IMR-90 (cell line): ENCODE data around the gene OR1L6.

ENCODE experiments used
- BHLHE40 ChIP-seq: fragments of 150-350 bp; IDR thresholded peaks from 2 replicates; pipeline ENCODE4 v1.6.1; 2016; ENCODE audit warnings: mild to moderate bottlenecking, low read depth, low read length
- FOS ChIP-seq: fragments of 150-350 bp; IDR thresholded peaks from 2 replicates; pipeline ENCODE4 v1.6.1; 2016; ENCODE audit warnings: low read depth, low read length
- MAFK ChIP-seq: IDR thresholded peaks from 2 replicates; pipeline ENCODE4 v1.6.1; 2012; ENCODE audit warnings: low read depth, low read length, improper control_type of control experiment
- MAZ ChIP-seq: IDR thresholded peaks from 2 replicates; pipeline ENCODE4 v1.6.1; 2012; ENCODE audit warnings: low read depth, mild to moderate bottlenecking, low read length, improper control_type of control experiment, moderate library complexity, borderline replicate concordance
- POLR2A ChIP-seq: IDR thresholded peaks from 2 replicates; pipeline ENCODE4 v1.6.1; 2012; ENCODE audit warnings: mild to moderate bottlenecking, low read depth, low read length
- SMC3 ChIP-seq: fragments of 150-350 bp; IDR thresholded peaks from 2 replicates; pipeline ENCODE4 v1.6.1; 2016; ENCODE audit warnings: low read depth, mild to moderate bottlenecking, antibody characterized with exemption, low read length, moderate library complexity
- TF ChIP-seq, protein P1 (sequence below): conservative IDR thresholded peaks from 2 replicates; pipeline ENCODE4 v1.5.1; 2012; ENCODE audit warnings: mild to moderate bottlenecking, low read depth, low read length, improper control_type of control experiment

DNA sequence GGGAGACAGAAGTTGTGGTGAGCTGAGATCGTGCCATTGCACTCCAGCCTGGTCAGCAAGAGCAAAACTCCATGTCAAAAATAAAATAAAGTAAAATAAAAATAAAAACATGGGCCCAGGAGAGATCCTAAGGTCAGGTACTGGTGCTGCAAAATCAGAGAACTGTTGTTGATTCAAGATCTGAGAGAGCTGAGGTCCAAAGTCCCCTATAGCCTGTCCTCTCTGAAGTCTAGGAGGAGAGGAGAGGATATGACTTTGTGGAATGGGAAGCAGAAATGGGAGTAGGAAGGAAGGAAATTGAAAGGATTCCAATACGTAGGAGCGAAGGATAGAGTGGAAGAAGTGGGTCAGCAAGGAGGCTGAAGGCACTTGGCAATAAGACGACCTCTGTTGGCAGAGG is 22.9 kb upstream of the OR1L6 start:
- TF ChIP-seq SMC3, result no peak
- TF ChIP-seq, protein P1, sequence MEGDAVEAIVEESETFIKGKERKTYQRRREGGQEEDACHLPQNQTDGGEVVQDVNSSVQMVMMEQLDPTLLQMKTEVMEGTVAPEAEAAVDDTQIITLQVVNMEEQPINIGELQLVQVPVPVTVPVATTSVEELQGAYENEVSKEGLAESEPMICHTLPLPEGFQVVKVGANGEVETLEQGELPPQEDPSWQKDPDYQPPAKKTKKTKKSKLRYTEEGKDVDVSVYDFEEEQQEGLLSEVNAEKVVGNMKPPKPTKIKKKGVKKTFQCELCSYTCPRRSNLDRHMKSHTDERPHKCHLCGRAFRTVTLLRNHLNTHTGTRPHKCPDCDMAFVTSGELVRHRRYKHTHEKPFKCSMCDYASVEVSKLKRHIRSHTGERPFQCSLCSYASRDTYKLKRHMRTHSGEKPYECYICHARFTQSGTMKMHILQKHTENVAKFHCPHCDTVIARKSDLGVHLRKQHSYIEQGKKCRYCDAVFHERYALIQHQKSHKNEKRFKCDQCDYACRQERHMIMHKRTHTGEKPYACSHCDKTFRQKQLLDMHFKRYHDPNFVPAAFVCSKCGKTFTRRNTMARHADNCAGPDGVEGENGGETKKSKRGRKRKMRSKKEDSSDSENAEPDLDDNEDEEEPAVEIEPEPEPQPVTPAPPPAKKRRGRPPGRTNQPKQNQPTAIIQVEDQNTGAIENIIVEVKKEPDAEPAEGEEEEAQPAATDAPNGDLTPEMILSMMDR, result no peak
- no peak for TF ChIP-seq BHLHE40
- no peak for TF ChIP-seq MAZ
- TF ChIP-seq POLR2A, result no peak
- TF ChIP-seq MAFK, result no peak
- no peak for TF ChIP-seq FOS
